Mesendoderm (in vitro differentiated cells): ENCODE measurements around the gene TBPL2. TPM values are rescaled to one million over a fixed set of nuclear protein-coding genes. Genes with fewer than 3 reads are reported as not detected.
"Not testable (repeated sequence)": the region's sequence is repeated elsewhere in the genome, so short reads cannot be mapped to it uniquely, and the experiment has no call there.

Source experiments
- DNase-seq: peaks from one replicate; pipeline ENCODE4 v3.0.0; 2013
- H2AK5ac ChIP-seq: 2 replicates; pipeline ENCODE4 v1.6.1; 2013; ENCODE audit warnings: low read length, inconsistent platforms
- H2BK120ac ChIP-seq: 2 replicates; pipeline ENCODE4 v1.6.1; 2013; ENCODE audit warnings: low read depth, mild to moderate bottlenecking, low read length, moderate library complexity, mixed read lengths
- H2BK15ac ChIP-seq: replicated peaks from 2 replicates; pipeline ENCODE4 v1.6.1; 2013; ENCODE audit warnings: low read depth, mild to moderate bottlenecking, moderate library complexity
- H2BK5ac ChIP-seq: 2 replicates; pipeline ENCODE4 v1.6.1; 2013; ENCODE audit warnings: low read length, inconsistent platforms
- H3K18ac ChIP-seq: 2 replicates; pipeline ENCODE4 v1.6.1; 2013; ENCODE audit warnings: mild to moderate bottlenecking, low read length, mixed read lengths
- H3K23ac ChIP-seq: one replicate; pipeline ENCODE4 v1.6.1; 2013; ENCODE audit warnings: low read length
- H3K27ac ChIP-seq: 2 replicates; pipeline ENCODE4 v1.5.1; 2013; ENCODE audit warnings: low read depth, mild to moderate bottlenecking, inconsistent platforms, low read length, moderate library complexity
- H3K27me3 ChIP-seq: 2 replicates; pipeline ENCODE4 v1.6.1; 2013; ENCODE audit warnings: low read length, control low read depth, mild to moderate bottlenecking, inconsistent platforms; ENCODE audit not compliant: insufficient read depth, poor library complexity
- H3K36me3 ChIP-seq: 2 replicates; pipeline ENCODE4 v1.6.1; 2013; ENCODE audit warnings: low read length, inconsistent platforms; ENCODE audit not compliant: control insufficient read depth, insufficient read depth
- H3K4ac ChIP-seq: one replicate; pipeline ENCODE4 v1.6.1; 2013; ENCODE audit warnings: low read depth, mild to moderate bottlenecking, low read length, moderate library complexity
- H3K4me1 ChIP-seq: 2 replicates; pipeline ENCODE4 v1.6.1; 2013; ENCODE audit warnings: low read depth, low read length, inconsistent platforms; ENCODE audit not compliant: control insufficient read depth
- H3K4me2 ChIP-seq: 2 replicates; pipeline ENCODE4 v1.6.1; 2013; ENCODE audit warnings: low read length
- H3K4me3 ChIP-seq: 2 replicates; pipeline ENCODE4 v1.5.1; 2013; ENCODE audit warnings: mild to moderate bottlenecking, low read length
- H3K56ac ChIP-seq: one replicate; pipeline ENCODE4 v1.6.1; 2013; ENCODE audit warnings: low read length
- H3K79me1 ChIP-seq: 2 replicates; pipeline ENCODE4 v1.6.1; 2013; ENCODE audit warnings: low read length, inconsistent platforms
- H3K79me2 ChIP-seq: 2 replicates; pipeline ENCODE4 v1.6.1; 2013; ENCODE audit warnings: mild to moderate bottlenecking, low read length; ENCODE audit not compliant: control insufficient read depth, insufficient read depth
- H3K9ac ChIP-seq: 2 replicates; pipeline ENCODE4 v1.6.1; 2013; ENCODE audit warnings: low read length, inconsistent platforms
- H4K5ac ChIP-seq: one replicate; pipeline ENCODE4 v1.6.1; 2013; ENCODE audit warnings: low read length
- H4K8ac ChIP-seq: one replicate; pipeline ENCODE4 v1.6.1; 2013; ENCODE audit warnings: low read depth, mild to moderate bottlenecking, control low read depth, low read length, moderate library complexity
- WGBS: extraction: QIAGEN DNeasy Blood & Tissue Kit; methylation state at CpG from one replicate; pipeline ENCODE4 v1.1.7; 2013; ENCODE audit warnings: low lambda C conversion rate, missing lambda C conversion rate; ENCODE audit not compliant: insufficient coverage; ENCODE audit errors: extremely low coverage; 5-methylcytosine and 5-hydroxymethylcytosine counted together
- polyA plus RNA-seq, 2 experiments: library from polyadenylated mRNA; stranded (reverse); fragments of 200-250 nt; gene quantifications; one replicate each; pipeline ENCODE4 v1.2.3, GENCODE V29; 2013

TBPL2 gene
- 0.03 TPM for polyA plus RNA-seq (2013, experiment 1 of 2)
- polyA plus RNA-seq (2013, experiment 2 of 2): 0.06 TPM

DNA sequence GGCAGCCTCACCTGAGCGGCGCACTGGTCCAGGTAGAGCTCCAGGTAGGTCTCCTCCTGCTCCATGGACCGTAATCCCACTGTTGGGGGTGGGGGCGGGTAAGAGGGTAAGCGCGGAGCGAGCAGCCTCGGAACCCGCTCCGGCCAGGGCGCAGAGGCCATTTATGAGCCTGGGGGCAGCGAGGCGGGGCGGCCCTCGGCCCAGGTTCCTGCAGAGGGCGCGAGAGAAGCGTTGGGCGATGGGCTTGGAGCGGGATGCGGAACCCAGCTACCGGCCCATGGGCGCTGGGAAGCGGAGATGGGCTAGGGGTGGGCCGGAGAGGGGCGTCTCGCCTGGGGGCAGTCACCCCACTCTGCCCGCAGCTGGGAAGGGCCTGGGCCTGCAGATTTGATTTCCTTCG, at the start of gene TBPL2:
TSS of gene TBPL2 (minus strand) at position 232 of the 400 bp plus-strand sequence. CDS start at position 65, 167 bp downstream.
- H3K4me1 ChIP-seq: no peaks in the 10 kb centered on the region
- H3K18ac ChIP-seq: no peak within 1 kb of the TSS
- H3K4ac ChIP-seq: no peak within 1 kb of the TSS
- peak within 1 kb of the TSS; percentile 51 for H3K9ac ChIP-seq
- WGBS: no CpG with 5 or more reads among the region's 29 CpGs
- H3K4me3 ChIP-seq: no peak within 1 kb of the TSS
- H3K56ac ChIP-seq: peak within 1 kb of the TSS; percentile 89
- H2BK120ac ChIP-seq: no peak within 1 kb of the TSS
- no peaks in the 10 kb centered on the region for H3K27me3 ChIP-seq
- H4K8ac ChIP-seq: no peak within 1 kb of the TSS
- no peaks in the 10 kb centered on the region for H3K79me2 ChIP-seq
- no peak within 1 kb of the TSS for H2BK5ac ChIP-seq
- H3K4me2 ChIP-seq: peak within 1 kb of the TSS; percentile 43
- H3K23ac ChIP-seq: no peak within 1 kb of the TSS
- H2BK15ac ChIP-seq: no peak within 1 kb of the TSS
- H4K5ac ChIP-seq: no peak within 1 kb of the TSS
- DNase-seq: peak; percentile 69
- H3K36me3 ChIP-seq: no peaks in the 10 kb centered on the region
- no peaks in the 10 kb centered on the region for H3K79me1 ChIP-seq
- no peak within 1 kb of the TSS for H3K27ac ChIP-seq
- no peak within 1 kb of the TSS for H2AK5ac ChIP-seq

- no peak for DNase-seq
- Histone ChIP-seq H4K8ac (no peak overlapping the region), H3K79me1 (no peaks in the 10 kb centered on the region), H3K56ac (no peak overlapping the region), H3K36me3 (no peaks in the 10 kb centered on the region), H3K4ac (no peak overlapping the region), H3K23ac (no peak overlapping the region), H2BK120ac (no peak overlapping the region), H3K79me2 (no peaks in the 10 kb centered on the region), H3K27me3 (no peaks in the 10 kb centered on the region), H2BK15ac (no peak overlapping the region), H3K4me1 (no peaks in the 10 kb centered on the region), H3K9ac (no peak overlapping the region), H3K18ac (no peak overlapping the region), H2BK5ac (no peak overlapping the region), H4K5ac (no peak overlapping the region), H3K4me3 (no peak overlapping the region), H3K27ac (no peak overlapping the region), H3K4me2 (no peak overlapping the region), H2AK5ac (no peak overlapping the region)
- no CpG with 5 or more reads among the region's 4 CpGs for WGBS
Measured at GRCh38 chr14:55488204-55488603, 47.8 kb upstream of the TBPL2 start.

GRCh38 chr14:55482936-55483605, 42.7 kb upstream of the TBPL2 start:
- no peaks in the 10 kb centered on the region for H3K27me3 ChIP-seq
- no peaks in the 10 kb centered on the region for H3K79me2 ChIP-seq
- H2BK15ac ChIP-seq: no peak overlapping the region
- H3K36me3 ChIP-seq: no peaks in the 10 kb centered on the region
- H4K8ac ChIP-seq: no peak overlapping the region
- no peak overlapping the region for H3K56ac ChIP-seq
- H3K4ac ChIP-seq: no peak overlapping the region
- no peak overlapping the region for H2AK5ac ChIP-seq
- no peak overlapping the region for H3K18ac ChIP-seq
- no peak overlapping the region for H2BK5ac ChIP-seq
- no peak for DNase-seq
- no CpG with 5 or more reads among the region's 4 CpGs for WGBS
- H3K23ac ChIP-seq: no peak overlapping the region
- H2BK120ac ChIP-seq: no peak overlapping the region
- no peak overlapping the region for H3K4me2 ChIP-seq
- H3K79me1 ChIP-seq: no peaks in the 10 kb centered on the region
- H3K27ac ChIP-seq: no peak overlapping the region
- H4K5ac ChIP-seq: no peak overlapping the region
- H3K4me1 ChIP-seq: no peaks in the 10 kb centered on the region
- H3K9ac ChIP-seq: no peak overlapping the region
- no peak overlapping the region for H3K4me3 ChIP-seq

DNA sequence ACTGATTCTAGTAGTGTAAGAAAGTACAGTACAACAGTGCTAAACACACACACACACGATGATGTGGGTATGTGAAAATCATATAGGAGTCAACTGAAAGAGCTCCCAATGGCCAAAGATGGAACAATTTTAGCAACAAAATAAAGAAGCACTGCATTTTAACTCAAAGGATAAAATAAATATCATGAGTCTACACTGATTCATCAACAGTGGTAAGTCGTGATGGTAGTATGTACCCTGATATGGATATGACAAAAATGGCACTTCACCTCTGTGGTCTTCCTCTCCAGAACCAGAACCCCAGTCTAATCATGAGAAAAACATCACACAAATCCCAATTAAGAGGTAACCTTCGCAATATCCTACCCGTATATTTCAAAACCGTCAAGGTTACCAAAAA, 41.4 kb upstream of the TBPL2 start:
- Histone ChIP-seq H2BK5ac (no peak overlapping the region), H3K27me3 (no peaks in the 10 kb centered on the region), H3K56ac (no peak overlapping the region), H4K5ac (no peak overlapping the region), H2BK120ac (no peak overlapping the region), H2BK15ac (no peak overlapping the region), H3K4me3 (no peak overlapping the region), H4K8ac (no peak overlapping the region), H3K23ac (no peak overlapping the region), H3K18ac (no peak overlapping the region), H3K27ac (no peak overlapping the region), H3K36me3 (no peaks in the 10 kb centered on the region), H3K79me2 (no peaks in the 10 kb centered on the region), H3K4ac (no peak overlapping the region), H3K4me2 (no peak overlapping the region), H3K9ac (no peak overlapping the region), H3K79me1 (no peaks in the 10 kb centered on the region), H3K4me1 (no peaks in the 10 kb centered on the region), H2AK5ac (no peak overlapping the region)
- WGBS: no CpG with 5 or more reads among the region's 5 CpGs
- DNase-seq: no peak

GRCh38 chr14:55477680-55478079, 37.3 kb upstream of the TBPL2 start:
- H3K79me1 ChIP-seq: no peaks in the 10 kb centered on the region
- no peak overlapping the region for H4K5ac ChIP-seq
- H3K79me2 ChIP-seq: no peaks in the 10 kb centered on the region
- H3K9ac ChIP-seq: no peak overlapping the region
- WGBS: no CpG with 5 or more reads among the region's 4 CpGs
- no peaks in the 10 kb centered on the region for H3K4me1 ChIP-seq
- H2AK5ac ChIP-seq: no peak overlapping the region
- no peak overlapping the region for H3K4ac ChIP-seq
- no peak for DNase-seq
- no peak overlapping the region for H2BK15ac ChIP-seq
- no peaks in the 10 kb centered on the region for H3K36me3 ChIP-seq
- H3K27ac ChIP-seq: no peak overlapping the region
- no peak overlapping the region for H2BK120ac ChIP-seq
- no peak overlapping the region for H3K23ac ChIP-seq
- H3K4me3 ChIP-seq: no peak overlapping the region
- no peak overlapping the region for H4K8ac ChIP-seq
- H3K27me3 ChIP-seq: no peaks in the 10 kb centered on the region
- no peak overlapping the region for H3K56ac ChIP-seq
- no peak overlapping the region for H3K18ac ChIP-seq
- H2BK5ac ChIP-seq: no peak overlapping the region
- no peak overlapping the region for H3K4me2 ChIP-seq

DNA sequence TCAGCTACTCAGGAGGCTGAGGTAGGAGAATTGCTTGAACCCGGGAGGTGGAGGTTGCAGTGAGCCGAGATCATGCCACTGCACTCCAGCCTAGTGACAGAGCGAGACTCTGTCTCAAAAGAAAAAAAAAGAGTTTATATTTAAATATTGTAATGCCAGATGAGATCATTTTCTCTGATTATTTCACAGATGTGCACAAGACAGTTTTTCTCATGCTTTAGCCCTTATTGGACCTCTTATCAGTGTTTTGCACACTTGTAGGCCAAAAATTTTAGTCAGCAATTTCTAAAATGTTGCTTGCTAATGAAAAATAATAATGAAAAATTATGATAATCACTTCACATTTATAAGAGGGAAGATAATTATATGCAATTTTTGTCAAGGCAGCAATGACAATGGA, 36.0 kb upstream of the TBPL2 start:
- H3K4me3 ChIP-seq, H3K27ac ChIP-seq, H2BK5ac ChIP-seq, H3K4me1 ChIP-seq, H3K4ac ChIP-seq, H2AK5ac ChIP-seq, H3K79me1 ChIP-seq, H4K8ac ChIP-seq, H3K36me3 ChIP-seq, H4K5ac ChIP-seq, H3K18ac ChIP-seq, H3K27me3 ChIP-seq, H3K23ac ChIP-seq, H3K79me2 ChIP-seq, H3K56ac ChIP-seq, DNase-seq, H3K9ac ChIP-seq, H2BK15ac ChIP-seq, H2BK120ac ChIP-seq, H3K4me2 ChIP-seq: not testable (repeated sequence)
- no CpG with 5 or more reads among the region's 3 CpGs for WGBS
